GM19099 (cell line): ENCODE measurements around the gene IHH.

Experiments
- POLR2A ChIP-seq: IDR thresholded peaks from 3 replicates; pipeline ENCODE4 v1.6.1; 2011; ENCODE audit warnings: low read depth; ENCODE audit not compliant: insufficient read length; ENCODE audit errors: extremely low read depth

Gene IHH

GRCh38 chr2:219082332-219082958, 21.7 kb upstream of the IHH start:
- TF ChIP-seq POLR2A: no peak

GRCh38 chr2:219081701-219082331, 21.1 kb upstream of the IHH start:
- no peak for TF ChIP-seq POLR2A

- no peak for TF ChIP-seq POLR2A
These were observed 20.4 kb upstream of the IHH start for GRCh38 chr2:219081096-219081495.

- TF ChIP-seq POLR2A: no peak
These were observed 18.7 kb upstream of the IHH start for GRCh38 chr2:219079417-219079816.

GRCh38 chr2:219078951-219079350, 18.2 kb upstream of the IHH start:
- TF ChIP-seq POLR2A: no peak

GRCh38 chr2:219078126-219078525, 17.4 kb upstream of the IHH start:
- no peak for TF ChIP-seq POLR2A

GRCh38 chr2:219076253-219076652, 15.5 kb upstream of the IHH start:
- no peak for TF ChIP-seq POLR2A

- no peak for TF ChIP-seq POLR2A
These were observed 12.8 kb upstream of the IHH start for GRCh38 chr2:219073413-219074129.

GRCh38 chr2:219072741-219073250, 12.1 kb upstream of the IHH start:
- TF ChIP-seq POLR2A: no peak

- TF ChIP-seq POLR2A: no peak
These were observed 10.6 kb upstream of the IHH start for GRCh38 chr2:219071131-219071816.

- no peak for TF ChIP-seq POLR2A
These were observed 4.8 kb upstream of the IHH start for GRCh38 chr2:219065484-219065883.

- TF ChIP-seq POLR2A: no peak
These were observed 1.4 kb upstream of the IHH start for GRCh38 chr2:219062081-219062480.

- no peak for TF ChIP-seq POLR2A
These were observed 717 bp downstream of the IHH start for GRCh38 chr2:219059725-219060682.

GRCh38 chr2:219059375-219059724, 1.4 kb downstream of the IHH start:
- no peak for TF ChIP-seq POLR2A

- no peak for TF ChIP-seq POLR2A
These were observed 2.0 kb downstream of the IHH start for GRCh38 chr2:219058541-219059374.
